Astrocyte of the hippocampus (primary cell): ENCODE data around the gene CDK10.
"Not testable (repeated sequence)": the region's sequence is repeated elsewhere in the genome, so short reads cannot be mapped to it uniquely, and the experiment has no call there.

Experiments used
- DNase-seq: peaks from one replicate; pipeline ENCODE4 v3.0.0; 2011; ENCODE audit warnings: low read depth, low spot score

The CDK10 gene

GRCh38 chr16:89695875-89696669 lies 9.6 kb downstream of the CDK10 start:
- no peak for DNase-seq

GRCh38 chr16:89696670-89697128 lies 10.2 kb downstream of the CDK10 start:
- DNase-seq: no peak

- DNase-seq: no peak
Observed at GRCh38 chr16:89697161-89697615, 10.7 kb downstream of the CDK10 start.

GRCh38 chr16:89697616-89698331 lies 11.3 kb downstream of the CDK10 start:
- no peak for DNase-seq

GRCh38 chr16:89698717-89699116 lies 12.2 kb downstream of the CDK10 start:
- DNase-seq: not testable (repeated sequence)

- DNase-seq: not testable (repeated sequence)
Observed at GRCh38 chr16:89699629-89700099, 13.2 kb downstream of the CDK10 start.

GRCh38 chr16:89700100-89700648 lies 13.7 kb downstream of the CDK10 start:
- peak; percentile 99 for DNase-seq

- DNase-seq: peak; percentile 73
Observed at GRCh38 chr16:89700649-89701424, 14.3 kb downstream of the CDK10 start.

- peak; percentile 96 for DNase-seq
Observed at GRCh38 chr16:89701425-89702406, 15.2 kb downstream of the CDK10 start, which contains the start of gene SPATA2L. Gene SPATA2L (minus strand): TSS chr16:89701705. CDS start chr16:89701232, 473 bp downstream.

GRCh38 chr16:89704281-89704680 lies 17.8 kb downstream of the CDK10 start:
- peak; percentile 0 for DNase-seq

- DNase-seq: peak; percentile 0
Observed at GRCh38 chr16:89705006-89705405, 18.5 kb downstream of the CDK10 start.

- DNase-seq: no peak
Observed at GRCh38 chr16:89706518-89707260, 20.2 kb downstream of the CDK10 start.

GRCh38 chr16:89707695-89708094 lies 21.2 kb downstream of the CDK10 start:
- no peak for DNase-seq

GRCh38 chr16:89708481-89708931 lies 22.0 kb downstream of the CDK10 start:
- no peak for DNase-seq

- DNase-seq: no peak
Observed at GRCh38 chr16:89709166-89709565, 22.7 kb downstream of the CDK10 start.

- DNase-seq: no peak
Observed at GRCh38 chr16:89709716-89710432, 23.4 kb downstream of the CDK10 start.

GRCh38 chr16:89710709-89711564 lies 24.4 kb downstream of the CDK10 start:
- no peak for DNase-seq
